GM23248 (cell line): ENCODE results near the gene ASB3. TPM values are rescaled to one million over a fixed set of nuclear protein-coding genes. Genes with fewer than 3 reads are reported as not detected.
"Not testable (repeated sequence)": the region's sequence is repeated elsewhere in the genome, so short reads cannot be mapped to it uniquely, and the experiment has no call there.

Source experiments
- DNase-seq: peaks from one replicate; pipeline ENCODE4 v3.0.0-alpha.2; 2015
- H2AFZ ChIP-seq: fragments of 200-600 bp; sonication (generic); 2 replicates; pipeline ENCODE4 v1.6.1; 2016; ENCODE audit warnings: antibody characterized with exemption
- H3F3A ChIP-seq: fragments of 200-600 bp; sonication (generic); 2 replicates; pipeline ENCODE4 v1.6.1; 2016; ENCODE audit warnings: mild to moderate bottlenecking, antibody characterized with exemption, mixed run types; ENCODE audit not compliant: insufficient read depth
- H3K27ac ChIP-seq: fragments of 200-600 bp; sonication (generic); 2 replicates; pipeline ENCODE4 v1.5.1; 2016; ENCODE audit warnings: mild to moderate bottlenecking
- H3K27me3 ChIP-seq: fragments of 200-600 bp; sonication (generic); replicated peaks from 2 replicates; pipeline ENCODE4 v1.6.1; 2016; ENCODE audit warnings: mild to moderate bottlenecking; ENCODE audit not compliant: insufficient read depth
- H3K36me3 ChIP-seq: fragments of 200-600 bp; sonication (generic); 2 replicates; pipeline ENCODE4 v1.6.1; 2016; ENCODE audit warnings: low read depth, mild to moderate bottlenecking
- H3K4me1 ChIP-seq: fragments of 200-600 bp; sonication (generic); 2 replicates; pipeline ENCODE4 v1.6.1; 2016; ENCODE audit warnings: mild to moderate bottlenecking; ENCODE audit not compliant: insufficient read depth
- H3K4me2 ChIP-seq: fragments of 200-600 bp; sonication (generic); one replicate; pipeline ENCODE4 v1.6.1; 2016; ENCODE audit warnings: mild to moderate bottlenecking; ENCODE audit not compliant: unreplicated experiment
- H3K4me3 ChIP-seq: fragments of 200-600 bp; sonication (generic); 2 replicates; pipeline ENCODE4 v1.5.1; 2016; ENCODE audit warnings: mild to moderate bottlenecking
- H3K79me2 ChIP-seq: fragments of 200-600 bp; sonication (generic); 2 replicates; pipeline ENCODE4 v1.6.1; 2016; ENCODE audit warnings: mild to moderate bottlenecking; ENCODE audit not compliant: insufficient read depth
- H3K9ac ChIP-seq: fragments of 200-600 bp; sonication (generic); 2 replicates; pipeline ENCODE4 v1.6.1; 2016; ENCODE audit warnings: mild to moderate bottlenecking
- H3K9me2 ChIP-seq: fragments of 200-600 bp; sonication (generic); 2 replicates; pipeline ENCODE4 v1.6.1; 2016; ENCODE audit warnings: mixed run types, mild to moderate bottlenecking, moderate library complexity; ENCODE audit not compliant: insufficient read depth
- H3K9me3 ChIP-seq: fragments of 200-600 bp; sonication (generic); one replicate; pipeline ENCODE4 v1.6.1; 2017; ENCODE audit warnings: low read depth
- H4K20me1 ChIP-seq: fragments of 200-600 bp; sonication (generic); 2 replicates; pipeline ENCODE4 v1.6.0; 2016; ENCODE audit not compliant: insufficient read depth
- EZH2 ChIP-seq: fragments of 200-600 bp; sonication (generic); IDR thresholded peaks from 2 replicates; pipeline ENCODE4 v1.6.1; 2018; ENCODE audit warnings: antibody characterized with exemption, mild to moderate bottlenecking; ENCODE audit not compliant: insufficient read depth, poor library complexity, severe bottlenecking
- EZH2phosphoT487 ChIP-seq: fragments of 200-600 bp; sonication (generic); IDR thresholded peaks from 2 replicates; pipeline ENCODE4 v1.6.1; 2018; ENCODE audit warnings: antibody characterized with exemption, moderate library complexity, mild to moderate bottlenecking, low read depth; ENCODE audit not compliant: insufficient read depth
- WGBS, 2 experiments: methylation state at CpG; one replicate each; pipeline ENCODE4 v1.1.6; 2015 to 2017; ENCODE audit warnings: low lambda C conversion rate in 2 of 2, low coverage in 1 of 2; ENCODE audit errors: missing lambda C conversion rate in 2 of 2; 5-methylcytosine and 5-hydroxymethylcytosine counted together
- in situ Hi-C: fragments of 300-500 bp; cut with MboI; formaldehyde crosslinking; loops from 2 replicates; pipeline ENCODE4 v1.15.0; 2020
- polyA plus RNA-seq: library from polyadenylated mRNA; unstranded; fragments of >200 nt; fragmentation: Nextera tagmentation; extraction: Ambion mirVana; gene quantifications from 2 replicates; pipeline ENCODE4 v1.2.1, GENCODE V29; 2016
- total RNA-seq: library from RNA; depleted of rRNA; stranded (reverse); fragments of >200 nt; shearing (Covaris generic); gene quantifications from 2 replicates; pipeline ENCODE4 v1.2.3, GENCODE V29; 2014

ASB3 gene
- total and polyA plus RNA-seq, 2 experiments from 2014 or later = 19.9 to 23.0 TPM

- WGBS, 2 experiments = 96 to 97% methylated on average over 3 of the region's 3 CpGs
- Histone ChIP-seq H3F3A (peaks cover 6% of the 10 kb centered on the region), H3K4me1 (no peaks in the 10 kb centered on the region), H2AFZ (no peak overlapping the region), H3K9me2 (no peaks in the 10 kb centered on the region), H3K27ac (no peak overlapping the region), H3K36me3 (no peaks in the 10 kb centered on the region), H3K79me2 (no peaks in the 10 kb centered on the region), H3K4me2 (no peak overlapping the region), H3K4me3 (no peak overlapping the region), H3K9me3 (no peaks in the 10 kb centered on the region), H3K27me3 (no peaks in the 10 kb centered on the region), H3K9ac (no peak overlapping the region), H4K20me1 (no peaks in the 10 kb centered on the region)
- in situ Hi-C loops = no loop called here
- TF ChIP-seq EZH2 = no peak
- no peak for TF ChIP-seq EZH2phosphoT487
- DNase-seq = no peak
These were observed 58.8 kb downstream of the ASB3 start for GRCh38 chr2:53727921-53728320.

DNA sequence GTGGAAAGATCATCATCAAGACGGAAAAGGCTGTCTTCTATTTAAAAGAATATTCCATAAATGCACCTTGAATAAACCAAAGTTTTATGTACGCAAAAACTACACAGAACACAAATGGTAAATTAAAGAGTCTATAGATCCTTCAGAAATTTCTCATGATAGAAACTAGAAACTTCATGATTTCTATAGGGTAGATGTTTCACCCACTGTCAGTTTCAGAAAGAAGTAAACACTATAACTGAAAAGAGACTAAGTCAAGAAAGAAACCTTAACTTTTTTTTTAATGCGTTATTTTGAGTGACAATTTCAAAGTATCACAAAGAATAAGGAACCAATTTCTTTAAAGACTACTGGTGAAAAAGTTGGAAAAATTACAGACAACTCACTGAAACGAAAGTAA is 61.1 kb downstream of the ASB3 start:
- H3K27ac ChIP-seq = no peak overlapping the region
- peaks cover 6% of the 10 kb centered on the region for H3F3A ChIP-seq
- no peaks in the 10 kb centered on the region for H3K4me1 ChIP-seq
- H3K79me2 ChIP-seq = peaks cover 2% of the 10 kb centered on the region
- no peaks in the 10 kb centered on the region for H4K20me1 ChIP-seq
- no peak overlapping the region for H3K4me2 ChIP-seq
- H3K9ac ChIP-seq = no peak overlapping the region
- H3K4me3 ChIP-seq = no peak overlapping the region
- TF ChIP-seq EZH2 = no peak
- TF ChIP-seq EZH2phosphoT487 = no peak
- 91 to 95% methylated on average over 4 of the region's 4 CpGs for WGBS, 2 experiments
- H3K9me2 ChIP-seq = no peaks in the 10 kb centered on the region
- no peak overlapping the region for H2AFZ ChIP-seq
- no peak for DNase-seq
- no peaks in the 10 kb centered on the region for H3K27me3 ChIP-seq
- in situ Hi-C loops = no loop called here
- no peaks in the 10 kb centered on the region for H3K9me3 ChIP-seq
- no peaks in the 10 kb centered on the region for H3K36me3 ChIP-seq

GRCh38 chr2:53724536-53724935 is 62.2 kb downstream of the ASB3 start:
- peak; percentile 45 for DNase-seq
- TF ChIP-seq EZH2phosphoT487 (no peak), EZH2 (no peak)
- in situ Hi-C loops = no loop called here
- no peaks in the 10 kb centered on the region for H3K9me3 ChIP-seq
- H3K9ac ChIP-seq = no peak overlapping the region
- H3K4me3 ChIP-seq = no peak overlapping the region
- no peaks in the 10 kb centered on the region for H4K20me1 ChIP-seq
- H3K9me2 ChIP-seq = no peaks in the 10 kb centered on the region
- WGBS, 2 experiments = 68 to 71% methylated on average over 2 of the region's 2 CpGs
- no peaks in the 10 kb centered on the region for H3K27me3 ChIP-seq
- H3K4me2 ChIP-seq = no peak overlapping the region
- no peak overlapping the region for H3K27ac ChIP-seq
- peaks cover 6% of the 10 kb centered on the region for H3F3A ChIP-seq
- no peaks in the 10 kb centered on the region for H3K36me3 ChIP-seq
- H3K79me2 ChIP-seq = peaks cover 10% of the 10 kb centered on the region
- no peak overlapping the region for H2AFZ ChIP-seq
- H3K4me1 ChIP-seq = no peaks in the 10 kb centered on the region

DNA sequence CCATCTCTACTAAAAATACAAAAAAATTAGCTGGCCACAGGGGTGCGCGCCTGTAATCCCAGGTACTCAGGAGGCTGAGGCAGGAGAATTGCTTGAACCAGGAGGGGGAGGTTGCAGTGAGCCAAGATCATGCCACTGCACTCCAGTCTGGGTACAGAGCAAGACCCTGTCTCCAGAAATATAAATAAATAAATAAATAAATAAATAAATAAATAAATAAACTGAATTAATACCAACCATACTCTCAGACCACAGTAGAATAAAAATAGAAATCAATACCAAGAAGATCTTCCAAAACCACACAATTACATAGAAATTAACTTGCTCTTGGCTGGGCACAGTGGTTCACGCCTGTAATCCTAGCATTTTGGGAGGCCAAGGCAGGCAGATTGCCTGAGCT is 65.8 kb downstream of the ASB3 start:
- H2AFZ ChIP-seq, H3K36me3 ChIP-seq, H3K27me3 ChIP-seq, H3K9ac ChIP-seq, H3K9me3 ChIP-seq, H3K27ac ChIP-seq, in situ Hi-C loops, DNase-seq, H3K4me3 ChIP-seq, H3F3A ChIP-seq, H3K9me2 ChIP-seq, H4K20me1 ChIP-seq, H3K4me2 ChIP-seq, H3K4me1 ChIP-seq: not testable (repeated sequence)
- H3K79me2 ChIP-seq = peaks cover 15% of the 10 kb centered on the region
- WGBS, 2 experiments = 94 to 95% methylated on average over 3 of the region's 3 CpGs

- no peaks in the 10 kb centered on the region for H4K20me1 ChIP-seq
- H2AFZ ChIP-seq = no peak overlapping the region
- peaks cover under 1% of the 10 kb centered on the region; the same call in 1 of the 2 replicates for H3K36me3 ChIP-seq
- in situ Hi-C loops = no loop called here
- H3K4me2 ChIP-seq = no peak overlapping the region
- H3K4me1 ChIP-seq = no peaks in the 10 kb centered on the region
- TF ChIP-seq EZH2phosphoT487 = no peak
- TF ChIP-seq EZH2 = no peak
- H3K27me3 ChIP-seq = no peaks in the 10 kb centered on the region
- no peak overlapping the region for H3K9ac ChIP-seq
- peaks cover 12% of the 10 kb centered on the region for H3K79me2 ChIP-seq
- H3F3A ChIP-seq = no peaks in the 10 kb centered on the region
- peak; percentile 32 for DNase-seq
- H3K4me3 ChIP-seq = no peak overlapping the region
- H3K9me2 ChIP-seq = no peaks in the 10 kb centered on the region
- H3K9me3 ChIP-seq = no peaks in the 10 kb centered on the region
- no peak overlapping the region for H3K27ac ChIP-seq
These were observed 71.2 kb downstream of the ASB3 start for GRCh38 chr2:53715568-53715967.
